HL-60 (cell line): ENCODE measurements around the gene LAMTOR2.

Experiments
- POLR2AphosphoS5 ChIP-seq: IDR thresholded peaks from 2 replicates; pipeline ENCODE4 v1.6.1; 2012; ENCODE audit warnings: low read depth
- SPI1 ChIP-seq: IDR thresholded peaks from 2 replicates; pipeline ENCODE4 v1.6.1; 2012; ENCODE audit warnings: low read depth, mild to moderate bottlenecking, borderline replicate concordance
- TF ChIP-seq, protein P1 (sequence below): IDR thresholded peaks from one replicate; pipeline ENCODE4 v1.5.1; 2011; ENCODE audit warnings: low read length, control low read depth, inconsistent platforms; ENCODE audit not compliant: insufficient read depth
- TF ChIP-seq, protein P2 (sequence below): IDR thresholded peaks from 2 replicates; pipeline ENCODE4 v1.6.1; 2012; ENCODE audit warnings: low read depth; ENCODE audit not compliant: insufficient replicate concordance

DNA sequence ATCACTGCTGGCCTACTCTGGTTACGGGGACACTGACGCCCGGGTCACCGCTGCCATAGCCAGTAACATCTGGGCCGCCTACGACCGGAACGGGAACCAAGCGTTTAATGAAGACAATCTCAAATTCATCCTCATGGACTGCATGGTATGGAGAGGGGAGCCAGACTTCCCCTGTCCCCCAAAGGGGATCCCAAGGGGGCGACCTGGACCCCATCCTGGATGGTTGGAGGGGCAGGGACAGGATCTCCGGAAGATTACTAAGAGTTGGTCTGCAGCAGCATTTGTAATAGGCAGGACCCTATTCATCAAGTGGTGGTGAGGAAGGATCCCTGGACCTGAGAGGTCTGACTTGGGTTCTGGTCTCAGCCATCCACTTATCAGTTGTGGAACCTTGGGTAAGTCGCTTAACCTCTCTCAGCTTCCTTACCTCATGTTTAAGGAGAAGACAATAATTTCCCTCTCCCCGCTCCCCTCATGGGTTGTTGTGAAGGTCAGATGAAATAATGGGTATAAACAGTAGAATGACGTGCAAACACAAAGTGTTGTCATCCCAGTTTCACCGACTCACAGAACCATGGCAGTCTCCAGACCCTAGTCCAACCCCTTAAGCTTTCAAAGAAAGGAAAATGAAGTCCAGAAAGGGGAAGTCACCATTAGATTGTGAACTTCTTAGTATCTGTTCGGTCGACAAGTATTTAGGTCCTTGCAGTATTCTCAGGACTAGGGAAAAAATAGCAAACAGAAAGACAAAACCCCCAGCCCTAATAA is 883 bp downstream of the LAMTOR2 start:
- TF ChIP-seq, protein P1, sequence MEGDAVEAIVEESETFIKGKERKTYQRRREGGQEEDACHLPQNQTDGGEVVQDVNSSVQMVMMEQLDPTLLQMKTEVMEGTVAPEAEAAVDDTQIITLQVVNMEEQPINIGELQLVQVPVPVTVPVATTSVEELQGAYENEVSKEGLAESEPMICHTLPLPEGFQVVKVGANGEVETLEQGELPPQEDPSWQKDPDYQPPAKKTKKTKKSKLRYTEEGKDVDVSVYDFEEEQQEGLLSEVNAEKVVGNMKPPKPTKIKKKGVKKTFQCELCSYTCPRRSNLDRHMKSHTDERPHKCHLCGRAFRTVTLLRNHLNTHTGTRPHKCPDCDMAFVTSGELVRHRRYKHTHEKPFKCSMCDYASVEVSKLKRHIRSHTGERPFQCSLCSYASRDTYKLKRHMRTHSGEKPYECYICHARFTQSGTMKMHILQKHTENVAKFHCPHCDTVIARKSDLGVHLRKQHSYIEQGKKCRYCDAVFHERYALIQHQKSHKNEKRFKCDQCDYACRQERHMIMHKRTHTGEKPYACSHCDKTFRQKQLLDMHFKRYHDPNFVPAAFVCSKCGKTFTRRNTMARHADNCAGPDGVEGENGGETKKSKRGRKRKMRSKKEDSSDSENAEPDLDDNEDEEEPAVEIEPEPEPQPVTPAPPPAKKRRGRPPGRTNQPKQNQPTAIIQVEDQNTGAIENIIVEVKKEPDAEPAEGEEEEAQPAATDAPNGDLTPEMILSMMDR: no peak
- TF ChIP-seq POLR2AphosphoS5 (no peak), SPI1 (peak; percentile 97)
- TF ChIP-seq, protein P2, sequence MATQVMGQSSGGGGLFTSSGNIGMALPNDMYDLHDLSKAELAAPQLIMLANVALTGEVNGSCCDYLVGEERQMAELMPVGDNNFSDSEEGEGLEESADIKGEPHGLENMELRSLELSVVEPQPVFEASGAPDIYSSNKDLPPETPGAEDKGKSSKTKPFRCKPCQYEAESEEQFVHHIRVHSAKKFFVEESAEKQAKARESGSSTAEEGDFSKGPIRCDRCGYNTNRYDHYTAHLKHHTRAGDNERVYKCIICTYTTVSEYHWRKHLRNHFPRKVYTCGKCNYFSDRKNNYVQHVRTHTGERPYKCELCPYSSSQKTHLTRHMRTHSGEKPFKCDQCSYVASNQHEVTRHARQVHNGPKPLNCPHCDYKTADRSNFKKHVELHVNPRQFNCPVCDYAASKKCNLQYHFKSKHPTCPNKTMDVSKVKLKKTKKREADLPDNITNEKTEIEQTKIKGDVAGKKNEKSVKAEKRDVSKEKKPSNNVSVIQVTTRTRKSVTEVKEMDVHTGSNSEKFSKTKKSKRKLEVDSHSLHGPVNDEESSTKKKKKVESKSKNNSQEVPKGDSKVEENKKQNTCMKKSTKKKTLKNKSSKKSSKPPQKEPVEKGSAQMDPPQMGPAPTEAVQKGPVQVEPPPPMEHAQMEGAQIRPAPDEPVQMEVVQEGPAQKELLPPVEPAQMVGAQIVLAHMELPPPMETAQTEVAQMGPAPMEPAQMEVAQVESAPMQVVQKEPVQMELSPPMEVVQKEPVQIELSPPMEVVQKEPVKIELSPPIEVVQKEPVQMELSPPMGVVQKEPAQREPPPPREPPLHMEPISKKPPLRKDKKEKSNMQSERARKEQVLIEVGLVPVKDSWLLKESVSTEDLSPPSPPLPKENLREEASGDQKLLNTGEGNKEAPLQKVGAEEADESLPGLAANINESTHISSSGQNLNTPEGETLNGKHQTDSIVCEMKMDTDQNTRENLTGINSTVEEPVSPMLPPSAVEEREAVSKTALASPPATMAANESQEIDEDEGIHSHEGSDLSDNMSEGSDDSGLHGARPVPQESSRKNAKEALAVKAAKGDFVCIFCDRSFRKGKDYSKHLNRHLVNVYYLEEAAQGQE: no peak
